Astrocyte (in vitro differentiated cells and primary cell): ENCODE results near the gene FBXW9. TPM values are rescaled to one million over a fixed set of nuclear protein-coding genes. Genes with fewer than 3 reads are reported as not detected.
A peak's percentile ranks its signal among the peaks of the same experiment; 100 is the strongest.

ENCODE experiments used
- DNase-seq: peaks from one replicate; pipeline ENCODE4 v3.0.0-alpha.2; 2010; ENCODE audit warnings: low read depth
- FAIRE-seq: peaks from 2 replicates; lab custom pipeline; 2011; peaks lifted over from hg19 to GRCh38; lab: Jason Lieb, UNC
- H2AFZ ChIP-seq: 2 replicates; pipeline ENCODE4 v1.6.0; 2012; ENCODE audit warnings: low read depth, low read length, inconsistent platforms
- H3K27ac ChIP-seq: 2 replicates; pipeline ENCODE4 v1.5.1; 2011; ENCODE audit warnings: low read depth, low read length, inconsistent platforms
- H3K27me3 ChIP-seq: 2 replicates; pipeline ENCODE4 v1.6.0; 2011; ENCODE audit warnings: low read length, inconsistent platforms; ENCODE audit not compliant: insufficient read depth
- H3K36me3 ChIP-seq: 2 replicates; pipeline ENCODE4 v1.5.1; 2011; ENCODE audit warnings: low read length, inconsistent platforms; ENCODE audit not compliant: insufficient read depth
- H3K4me1 ChIP-seq: 2 replicates; pipeline ENCODE4 v1.5.1; 2011; ENCODE audit warnings: low read length, inconsistent platforms; ENCODE audit not compliant: insufficient read depth
- H3K4me2 ChIP-seq: 2 replicates; pipeline ENCODE4 v1.6.0; 2012; ENCODE audit warnings: low read length, inconsistent platforms
- H3K4me3 ChIP-seq: 2 replicates; pipeline ENCODE4 v1.5.1; 2011; ENCODE audit warnings: low read depth, mild to moderate bottlenecking, low read length, inconsistent platforms; ENCODE audit not compliant: insufficient read depth
- H3K79me2 ChIP-seq: 2 replicates; pipeline ENCODE4 v1.6.0; 2012; ENCODE audit warnings: mild to moderate bottlenecking, low read length, inconsistent platforms; ENCODE audit not compliant: insufficient read depth
- H3K9ac ChIP-seq: 2 replicates; pipeline ENCODE4 v1.6.0; 2012; ENCODE audit warnings: mild to moderate bottlenecking, low read length, inconsistent platforms
- H3K9me3 ChIP-seq: 2 replicates; pipeline ENCODE4 v1.5.1; 2012; ENCODE audit warnings: low read depth, mild to moderate bottlenecking, low read length, inconsistent platforms; ENCODE audit not compliant: insufficient read depth
- H4K20me1 ChIP-seq: 2 replicates; pipeline ENCODE4 v1.6.0; 2012; ENCODE audit warnings: low read length, inconsistent platforms; ENCODE audit not compliant: insufficient read depth
- H3K27ac Mint-ChIP-seq: one replicate; pipeline ENCODE4 v1.8.0; 2021; ENCODE audit warnings: mild to moderate bottlenecking, mixed read lengths; ENCODE audit not compliant: unreplicated experiment
- H3K27me3 Mint-ChIP-seq: one replicate; pipeline ENCODE4 v1.8.0; 2021; ENCODE audit warnings: low read depth, mixed read lengths; ENCODE audit not compliant: unreplicated experiment
- H3K36me3 Mint-ChIP-seq: one replicate; pipeline ENCODE4 v1.8.0; 2021; ENCODE audit warnings: low read depth, mixed read lengths; ENCODE audit not compliant: unreplicated experiment
- H3K4me1 Mint-ChIP-seq: one replicate; pipeline ENCODE4 v1.8.0; 2021; ENCODE audit warnings: low read depth, mixed read lengths; ENCODE audit not compliant: unreplicated experiment
- H3K4me3 Mint-ChIP-seq: one replicate; pipeline ENCODE4 v1.8.0; 2021; ENCODE audit warnings: mild to moderate bottlenecking, moderate library complexity, mixed read lengths; ENCODE audit not compliant: unreplicated experiment
- H3K9me3 Mint-ChIP-seq: one replicate; pipeline ENCODE4 v1.8.0; 2021; ENCODE audit warnings: mild to moderate bottlenecking, mixed read lengths; ENCODE audit not compliant: unreplicated experiment
- EZH2 ChIP-seq: IDR thresholded peaks from 2 replicates; pipeline ENCODE4 v1.6.1; 2012; ENCODE audit warnings: mild to moderate bottlenecking, low read length, inconsistent platforms; ENCODE audit not compliant: insufficient read depth
- total RNA-seq: library from RNA; stranded (reverse); gene quantifications from 2 replicates; pipeline ENCODE4 v1.2.1, GENCODE V29; 2021
- TF ChIP-seq, protein P1 (sequence below): IDR thresholded peaks from 2 replicates; pipeline ENCODE4 v1.5.1; 2011; ENCODE audit warnings: low read depth, mild to moderate bottlenecking, inconsistent platforms, low read length, moderate library complexity; ENCODE audit not compliant: insufficient read depth

FBXW9 gene
- total RNA-seq, 1 donor from 2014 or later: 9.9 TPM

GRCh38 chr19:12733369-12734214 lies 37.2 kb upstream of the FBXW9 start:
- Histone ChIP-seq H3K9ac (peak overlapping the region; percentile 96), H3K4me3 (peak overlapping the region; percentile 87), H3K27me3 (no peaks in the 10 kb centered on the region), H3K27ac (peak overlapping the region; percentile 94), H3K4me1 (peaks cover 25% of the 10 kb centered on the region), H2AFZ (peak overlapping the region; percentile 89), H3K36me3 (peaks cover 21% of the 10 kb centered on the region), H4K20me1 (peaks cover 57% of the 10 kb centered on the region), H3K9me3 (no peaks in the 10 kb centered on the region), H3K79me2 (peaks cover 64% of the 10 kb centered on the region), H3K4me2 (peak overlapping the region; percentile 93)
- DNase-seq: peak; percentile 54
- Mint-ChIP-seq H3K27me3 (no peaks in the 10 kb centered on the region), H3K4me1 (peaks cover 10% of the 10 kb centered on the region), H3K36me3 (peaks cover 14% of the 10 kb centered on the region), H3K4me3 (peak overlapping the region; percentile 97), H3K9me3 (no peaks in the 10 kb centered on the region), H3K27ac (peak overlapping the region; percentile 97)
- TF ChIP-seq EZH2: no peak
- TF ChIP-seq, protein P1, sequence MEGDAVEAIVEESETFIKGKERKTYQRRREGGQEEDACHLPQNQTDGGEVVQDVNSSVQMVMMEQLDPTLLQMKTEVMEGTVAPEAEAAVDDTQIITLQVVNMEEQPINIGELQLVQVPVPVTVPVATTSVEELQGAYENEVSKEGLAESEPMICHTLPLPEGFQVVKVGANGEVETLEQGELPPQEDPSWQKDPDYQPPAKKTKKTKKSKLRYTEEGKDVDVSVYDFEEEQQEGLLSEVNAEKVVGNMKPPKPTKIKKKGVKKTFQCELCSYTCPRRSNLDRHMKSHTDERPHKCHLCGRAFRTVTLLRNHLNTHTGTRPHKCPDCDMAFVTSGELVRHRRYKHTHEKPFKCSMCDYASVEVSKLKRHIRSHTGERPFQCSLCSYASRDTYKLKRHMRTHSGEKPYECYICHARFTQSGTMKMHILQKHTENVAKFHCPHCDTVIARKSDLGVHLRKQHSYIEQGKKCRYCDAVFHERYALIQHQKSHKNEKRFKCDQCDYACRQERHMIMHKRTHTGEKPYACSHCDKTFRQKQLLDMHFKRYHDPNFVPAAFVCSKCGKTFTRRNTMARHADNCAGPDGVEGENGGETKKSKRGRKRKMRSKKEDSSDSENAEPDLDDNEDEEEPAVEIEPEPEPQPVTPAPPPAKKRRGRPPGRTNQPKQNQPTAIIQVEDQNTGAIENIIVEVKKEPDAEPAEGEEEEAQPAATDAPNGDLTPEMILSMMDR: peak; percentile 35
- no peak for FAIRE-seq

DNA sequence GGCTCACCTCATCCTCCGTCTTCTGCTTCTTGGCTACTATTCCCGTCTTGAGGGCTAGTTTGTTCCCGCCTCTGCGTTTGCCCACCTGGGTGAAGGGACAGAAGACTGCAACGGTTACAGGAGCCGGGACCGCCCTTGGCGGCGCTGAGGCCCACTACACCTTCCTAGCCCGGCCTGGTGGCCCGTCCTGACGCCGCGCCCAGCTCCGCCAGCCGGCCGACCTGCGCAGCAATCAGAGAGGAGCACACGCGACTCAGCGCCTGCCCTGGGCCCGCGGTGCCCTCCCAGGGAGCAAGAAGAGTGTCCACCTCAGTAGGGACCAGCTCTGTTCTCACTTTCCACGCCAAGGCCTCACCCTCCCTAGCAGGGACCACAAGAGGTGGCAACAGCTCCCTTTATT lies 34.9 kb upstream of the FBXW9 start:
- peak overlapping the region; percentile 18 for H3K4me2 ChIP-seq
- no peaks in the 10 kb centered on the region for H3K27me3 Mint-ChIP-seq
- no peak for TF ChIP-seq EZH2
- TF ChIP-seq, protein P1: no peak
- H3K4me1 ChIP-seq: peaks cover 12% of the 10 kb centered on the region
- H3K9me3 Mint-ChIP-seq: no peaks in the 10 kb centered on the region
- H3K4me3 ChIP-seq: no peak overlapping the region
- H3K36me3 Mint-ChIP-seq: peaks cover 14% of the 10 kb centered on the region
- FAIRE-seq: no peak
- peaks cover 50% of the 10 kb centered on the region for H3K79me2 ChIP-seq
- H2AFZ ChIP-seq: no peak overlapping the region
- H3K9me3 ChIP-seq: no peaks in the 10 kb centered on the region
- H3K4me3 Mint-ChIP-seq: no peak overlapping the region
- peaks cover 55% of the 10 kb centered on the region for H4K20me1 ChIP-seq
- no peak for DNase-seq
- no peak overlapping the region for H3K27ac Mint-ChIP-seq
- H3K27me3 ChIP-seq: no peaks in the 10 kb centered on the region
- H3K9ac ChIP-seq: no peak overlapping the region
- H3K36me3 ChIP-seq: peaks cover 19% of the 10 kb centered on the region
- peaks cover 3% of the 10 kb centered on the region for H3K4me1 Mint-ChIP-seq
- H3K27ac ChIP-seq: no peak overlapping the region

GRCh38 chr19:12730064-12730463 lies 33.6 kb upstream of the FBXW9 start:
- Histone ChIP-seq H3K4me2 (no peak overlapping the region), H3K9me3 (no peaks in the 10 kb centered on the region), H4K20me1 (peaks cover 55% of the 10 kb centered on the region), H3K4me3 (no peak overlapping the region), H3K79me2 (peaks cover 50% of the 10 kb centered on the region), H3K4me1 (peaks cover 11% of the 10 kb centered on the region), H3K27ac (no peak overlapping the region), H3K27me3 (no peaks in the 10 kb centered on the region), H3K36me3 (peaks cover 19% of the 10 kb centered on the region), H2AFZ (no peak overlapping the region), H3K9ac (no peak overlapping the region)
- DNase-seq (no peak), FAIRE-seq (no peak)
- Mint-ChIP-seq H3K36me3 (peaks cover 14% of the 10 kb centered on the region), H3K27me3 (no peaks in the 10 kb centered on the region), H3K27ac (peak overlapping the region; percentile 26), H3K9me3 (no peaks in the 10 kb centered on the region), H3K4me3 (peak overlapping the region; percentile 68), H3K4me1 (peaks cover 3% of the 10 kb centered on the region)
- no peak for TF ChIP-seq EZH2
- TF ChIP-seq, protein P1: no peak
